ENCODE results near the gene SCN2B.

- TF ChIP-seq CTCF (IDR thresholded peaks at IDR 0.05; ENCODE audit: low read length): no peak
- no peak for TF ChIP-seq EZH2 (optimal IDR thresholded peaks at IDR 0.05; ENCODE audit: low read depth, low read length)
- TF ChIP-seq EZH2phosphoT487 (IDR thresholded peaks at IDR 0.05; ENCODE audit: low read length): no peak
Measured at GRCh38 chr11:118215765-118216164, 39.3 kb upstream of the SCN2B start.
